ENCODE results near the gene APP.
A peak's percentile ranks its signal among the peaks of the same experiment; 100 is the strongest.

The APP gene

DNA sequence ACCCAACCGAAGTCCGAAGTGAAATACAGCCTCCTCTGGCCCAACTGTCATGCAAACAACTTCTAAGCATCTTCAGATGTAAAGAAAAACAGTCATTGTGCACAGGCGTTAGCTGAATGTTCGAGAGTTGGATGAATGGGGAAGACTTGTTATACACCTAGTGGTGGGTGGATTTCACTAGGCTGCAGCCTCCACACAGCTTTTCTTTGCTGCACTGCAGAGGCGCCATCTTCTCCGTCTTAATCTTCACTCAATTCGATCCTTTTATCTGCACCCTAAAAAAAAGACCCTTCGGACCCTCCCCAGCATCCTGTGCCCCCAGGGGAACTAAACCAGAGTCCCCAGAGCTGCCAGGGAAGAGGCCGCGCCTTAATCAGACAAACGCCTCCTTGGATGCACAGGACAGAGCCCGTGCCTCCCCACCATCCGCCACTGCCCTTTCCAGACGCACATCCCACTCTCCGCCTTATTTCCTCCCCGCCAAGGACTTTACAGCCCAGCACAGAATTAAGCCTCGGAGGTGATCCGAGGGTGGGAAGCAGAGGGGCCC, 1.4 kb downstream of the APP start:
- peak; percentile 57 for DNase-seq (ENCODE audit: extremely low spot score)
- ChIA-PET POLR2A (no interaction called here), CTCF (interaction anchor here (0.7 to 4.7 kb wide), 9 partner anchors 9 to 435 kb away, joined by 3 to 30 read pairs (median 4); partner anchors contain the start of genes ATP5PF and GABPA)
- TF ChIP-seq, protein P1, sequence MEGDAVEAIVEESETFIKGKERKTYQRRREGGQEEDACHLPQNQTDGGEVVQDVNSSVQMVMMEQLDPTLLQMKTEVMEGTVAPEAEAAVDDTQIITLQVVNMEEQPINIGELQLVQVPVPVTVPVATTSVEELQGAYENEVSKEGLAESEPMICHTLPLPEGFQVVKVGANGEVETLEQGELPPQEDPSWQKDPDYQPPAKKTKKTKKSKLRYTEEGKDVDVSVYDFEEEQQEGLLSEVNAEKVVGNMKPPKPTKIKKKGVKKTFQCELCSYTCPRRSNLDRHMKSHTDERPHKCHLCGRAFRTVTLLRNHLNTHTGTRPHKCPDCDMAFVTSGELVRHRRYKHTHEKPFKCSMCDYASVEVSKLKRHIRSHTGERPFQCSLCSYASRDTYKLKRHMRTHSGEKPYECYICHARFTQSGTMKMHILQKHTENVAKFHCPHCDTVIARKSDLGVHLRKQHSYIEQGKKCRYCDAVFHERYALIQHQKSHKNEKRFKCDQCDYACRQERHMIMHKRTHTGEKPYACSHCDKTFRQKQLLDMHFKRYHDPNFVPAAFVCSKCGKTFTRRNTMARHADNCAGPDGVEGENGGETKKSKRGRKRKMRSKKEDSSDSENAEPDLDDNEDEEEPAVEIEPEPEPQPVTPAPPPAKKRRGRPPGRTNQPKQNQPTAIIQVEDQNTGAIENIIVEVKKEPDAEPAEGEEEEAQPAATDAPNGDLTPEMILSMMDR (IDR thresholded peaks at IDR 0.05; ENCODE audit: control extremely low read depth, extremely low read depth, low read depth, missing control alignments): peak; percentile 31

DNA sequence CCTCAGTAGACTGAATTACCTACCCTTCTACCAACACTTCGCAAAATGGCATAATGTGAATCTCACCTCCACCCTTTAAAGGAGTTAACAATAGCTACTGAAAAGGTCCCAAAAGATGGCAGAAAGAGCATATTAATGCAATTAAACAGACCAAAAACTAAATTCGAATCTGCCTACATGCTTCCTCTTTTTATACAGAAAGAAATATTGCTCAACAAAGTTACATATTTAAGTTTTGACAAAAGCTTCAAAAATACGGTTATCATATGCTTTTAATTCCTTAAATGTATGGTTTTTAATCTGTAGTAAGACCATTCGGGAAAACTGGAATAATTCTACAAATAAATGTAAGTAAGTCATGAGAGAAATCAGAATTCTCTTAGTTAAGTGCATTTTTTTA, 2.2 kb downstream of the APP start:
- TF ChIP-seq, protein P1 (IDR thresholded peaks at IDR 0.05; ENCODE audit: control extremely low read depth, extremely low read depth, low read depth, missing control alignments): no peak
- POLR2A ChIA-PET: no interaction called here
- DNase-seq (ENCODE audit: extremely low spot score): no peak
- CTCF ChIA-PET: interaction anchor here (0.8 to 4.7 kb wide), 6 partner anchors 12 to 434 kb away, joined by 3 to 30 read pairs (median 4); partner anchors contain the start of genes ATP5PF and GABPA

DNA sequence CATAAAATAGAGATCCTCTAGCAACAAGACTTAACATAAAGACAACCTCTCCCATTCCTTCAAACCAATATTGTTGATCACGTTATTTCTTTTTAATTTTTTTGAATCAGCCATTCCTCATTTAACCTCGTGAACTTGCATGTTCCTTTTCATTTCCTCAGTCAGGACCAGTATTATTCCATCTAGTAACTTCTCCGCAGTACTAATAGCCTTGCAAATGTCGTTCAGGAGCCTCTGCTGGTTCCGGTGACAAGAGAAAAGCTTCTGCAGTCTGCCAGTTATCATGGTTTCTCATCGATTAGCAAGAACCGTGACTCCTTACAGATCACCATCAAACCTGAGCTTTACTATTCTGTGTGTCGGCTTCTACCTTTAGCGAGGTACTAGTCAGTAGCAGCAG, 3.0 kb downstream of the APP start:
- ChIA-PET POLR2A (no interaction called here), CTCF (interaction anchor here (1.8 to 4.7 kb wide), 4 partner anchors 9 to 271 kb away, joined by 4 to 30 read pairs (median 13); no protein-coding TSS in a partner anchor)
- DNase-seq (ENCODE audit: extremely low spot score): no peak
- TF ChIP-seq, protein P1 (IDR thresholded peaks at IDR 0.05; ENCODE audit: control extremely low read depth, extremely low read depth, low read depth, missing control alignments): no peak

DNA sequence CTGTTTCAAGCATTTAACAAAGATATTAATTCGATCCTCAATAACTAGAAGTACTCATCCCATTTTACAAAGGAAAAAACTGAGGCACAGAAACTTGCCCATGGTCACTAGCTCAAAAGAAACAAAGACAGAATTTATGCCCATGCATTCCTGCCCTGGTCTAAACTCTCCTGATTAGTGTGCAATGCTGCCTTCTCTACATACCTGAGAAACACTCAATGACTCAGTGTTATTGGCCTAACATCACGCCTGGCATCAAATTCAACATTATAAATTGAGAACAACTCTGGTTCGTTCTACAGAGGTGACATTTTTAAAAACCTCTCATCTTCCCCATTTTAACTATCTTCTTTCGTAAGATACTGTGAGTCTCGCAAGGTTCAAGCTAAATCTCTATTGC, 5.2 kb downstream of the APP start:
- DNase-seq (ENCODE audit: extremely low spot score): no peak
- TF ChIP-seq, protein P1 (IDR thresholded peaks at IDR 0.05; ENCODE audit: control extremely low read depth, extremely low read depth, low read depth, missing control alignments): no peak
- ChIA-PET POLR2A (no interaction called here), CTCF (interaction anchor here (1.3 to 1.7 kb wide), 4 partner anchors 9 to 282 kb away, joined by 3 to 4 read pairs (median 3); no protein-coding TSS in a partner anchor)

DNA sequence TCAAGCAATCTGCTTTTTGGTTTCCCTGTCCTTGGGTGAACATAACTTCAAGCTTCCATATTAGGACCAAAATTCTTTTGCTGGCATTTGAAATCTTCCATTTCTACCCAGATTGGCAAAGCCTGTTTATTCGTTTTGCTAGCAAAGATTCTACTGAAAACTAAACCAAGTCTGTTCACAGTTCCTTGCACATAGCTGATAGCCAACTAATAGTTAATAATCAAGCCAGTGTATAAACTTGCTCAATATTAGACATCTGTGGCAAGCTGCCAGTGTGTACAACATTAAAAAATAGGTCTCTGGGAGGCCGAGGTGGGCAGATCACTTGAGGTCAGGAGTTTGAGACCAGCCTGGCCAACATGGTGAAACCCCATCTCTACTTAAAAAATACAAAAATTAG, 6.3 kb downstream of the APP start:
- ChIA-PET POLR2A (no interaction called here), CTCF (interaction anchor here (1.4 to 1.7 kb wide), 4 partner anchors 10 to 363 kb away, joined by 3 to 7 read pairs (median 3); no protein-coding TSS in a partner anchor)
- no peak for DNase-seq (ENCODE audit: extremely low spot score)
- TF ChIP-seq, protein P1 (IDR thresholded peaks at IDR 0.05; ENCODE audit: control extremely low read depth, extremely low read depth, low read depth, missing control alignments): no peak

DNA sequence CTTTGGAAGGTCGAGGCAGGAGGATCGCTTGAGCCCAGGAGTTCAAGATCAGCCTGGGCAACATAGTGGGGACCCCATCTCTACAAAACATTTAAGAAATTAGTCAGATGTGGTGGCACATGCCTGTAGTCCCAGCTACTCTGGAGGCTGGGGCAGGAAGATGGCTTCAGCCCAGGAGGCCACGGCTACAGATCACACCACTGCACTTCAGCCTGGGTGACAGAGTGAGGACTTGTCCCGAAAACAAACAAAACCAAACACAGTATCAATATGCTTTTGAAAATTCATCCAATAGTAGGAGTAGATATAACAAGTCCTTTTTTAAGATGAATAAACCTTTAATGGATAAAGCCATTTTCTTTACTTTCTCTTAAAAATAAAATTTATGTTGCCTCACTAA, 8.5 kb downstream of the APP start:
- ChIA-PET POLR2A (no interaction called here), CTCF (interaction anchor here (0.8 kb wide), 1 partner anchor 9 kb away, joined by 3 read pairs; no protein-coding TSS in a partner anchor)
- TF ChIP-seq, protein P1 (IDR thresholded peaks at IDR 0.05; ENCODE audit: control extremely low read depth, extremely low read depth, low read depth, missing control alignments): no peak
- DNase-seq (ENCODE audit: extremely low spot score): no peak
